MM.1S (cell line): Measurements from ENCODE around the gene DLL3.

Source experiments
- DNase-seq: peaks from one replicate; pipeline ENCODE4 v3.0.0-alpha.2; 2015
- H2AFZ ChIP-seq: fragments of 300-600 bp; sonication (generic); 2 replicates; pipeline ENCODE4 v1.6.0; 2016; ENCODE audit warnings: antibody characterized with exemption, low read length
- H3F3A ChIP-seq: fragments of 300-600 bp; sonication (generic); 2 replicates; pipeline ENCODE4 v1.6.1; 2016; ENCODE audit warnings: mild to moderate bottlenecking, antibody characterized with exemption, low read length, moderate library complexity, mixed read lengths; ENCODE audit not compliant: insufficient read depth
- H3K27ac ChIP-seq: fragments of 300-600 bp; sonication (generic); 2 replicates; pipeline ENCODE4 v1.5.1; 2016; ENCODE audit warnings: mild to moderate bottlenecking, low read length
- H3K27me3 ChIP-seq: fragments of 300-600 bp; sonication (generic); replicated peaks from 2 replicates; pipeline ENCODE4 v1.6.0; 2016; ENCODE audit warnings: low read length; ENCODE audit not compliant: insufficient read depth
- H3K36me3 ChIP-seq: fragments of 300-600 bp; sonication (generic); replicated peaks from 2 replicates; pipeline ENCODE4 v1.6.1; 2016; ENCODE audit warnings: mild to moderate bottlenecking, low read length, mixed read lengths; ENCODE audit not compliant: insufficient read depth
- H3K4me1 ChIP-seq: fragments of 300-600 bp; sonication (generic); 2 replicates; pipeline ENCODE4 v1.6.1; 2016; ENCODE audit warnings: low read length, mixed read lengths
- H3K4me2 ChIP-seq: fragments of 300-600 bp; sonication (generic); 2 replicates; pipeline ENCODE4 v1.6.0; 2016; ENCODE audit warnings: low read depth, low read length
- H3K4me3 ChIP-seq: fragments of 300-600 bp; sonication (generic); 2 replicates; pipeline ENCODE4 v1.5.1; 2016; ENCODE audit warnings: low read length, mixed read lengths
- H3K79me2 ChIP-seq: fragments of 300-600 bp; sonication (generic); 2 replicates; pipeline ENCODE4 v1.6.1; 2016; ENCODE audit warnings: mixed run types, low read length, mixed read lengths
- H3K9ac ChIP-seq: fragments of 300-600 bp; sonication (generic); 2 replicates; pipeline ENCODE4 v1.6.1; 2016; ENCODE audit warnings: low read length, mixed read lengths
- H3K9me2 ChIP-seq: fragments of 300-600 bp; sonication (generic); replicated peaks from 2 replicates; pipeline ENCODE4 v1.6.1; 2016; ENCODE audit warnings: mild to moderate bottlenecking, low read length, mixed read lengths; ENCODE audit not compliant: insufficient read depth
- H3K9me3 ChIP-seq: fragments of 300-600 bp; sonication (generic); replicated peaks from 2 replicates; pipeline ENCODE4 v1.6.1; 2016; ENCODE audit warnings: mild to moderate bottlenecking, low read length, mixed read lengths; ENCODE audit not compliant: insufficient read depth
- H4K20me1 ChIP-seq: fragments of 300-600 bp; sonication (generic); 2 replicates; pipeline ENCODE4 v1.6.1; 2016; ENCODE audit warnings: mild to moderate bottlenecking, low read length, moderate library complexity, mixed read lengths; ENCODE audit not compliant: insufficient read depth
- EZH2 ChIP-seq: fragments of 300-600 bp; sonication (generic); optimal IDR thresholded peaks from 2 replicates; pipeline ENCODE3; 2017; ENCODE audit warnings: low read depth, mild to moderate bottlenecking, antibody characterized with exemption, low read length, mixed read lengths
- EZH2phosphoT487 ChIP-seq: fragments of 300-600 bp; sonication (generic); IDR thresholded peaks from 2 replicates; pipeline ENCODE4 v1.6.1; 2018; ENCODE audit warnings: antibody characterized with exemption, low read length
- TF ChIP-seq, protein P1 (sequence below): fragments of 300-600 bp; sonication (generic); IDR thresholded peaks from 2 replicates; pipeline ENCODE4 v1.5.1; 2016; ENCODE audit warnings: antibody characterized with exemption, low read length, mixed read lengths

DLL3 gene

DNA sequence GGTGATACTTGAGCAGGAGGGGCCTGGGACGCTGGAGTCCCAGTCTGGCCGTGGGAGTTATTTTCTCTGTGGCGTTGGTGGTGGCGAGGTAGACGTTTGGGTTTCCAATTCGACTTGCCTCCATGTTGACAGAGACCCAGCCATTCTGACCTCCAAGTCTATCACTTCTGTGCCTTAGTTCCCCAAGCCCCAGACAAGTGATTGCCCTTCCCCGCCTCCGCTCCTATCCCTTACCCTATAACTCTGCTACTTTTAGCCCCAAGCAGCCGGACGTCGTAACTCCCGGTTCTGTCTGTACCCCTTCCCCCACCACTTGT is 17.6 kb upstream of the DLL3 start:
- peak overlapping the region; percentile 98 for H3K4me2 ChIP-seq
- H3K27ac ChIP-seq, result peak overlapping the region; percentile 62; the same call in 1 of the 2 replicates
- no peaks in the 10 kb centered on the region for H3K9me3 ChIP-seq
- peak overlapping the region; percentile 94 for H3K9ac ChIP-seq
- H3K9me2 ChIP-seq, result no peaks in the 10 kb centered on the region
- no peak for DNase-seq
- peak overlapping the region; percentile 98 for H3K4me3 ChIP-seq
- peak overlapping the region; percentile 74; the same call in 1 of the 2 replicates for H2AFZ ChIP-seq
- no peaks in the 10 kb centered on the region for H3K36me3 ChIP-seq
- H3K4me1 ChIP-seq, result peaks cover 4% of the 10 kb centered on the region; the same call in 1 of the 2 replicates
- H3K79me2 ChIP-seq, result peaks cover 31% of the 10 kb centered on the region
- 0 out of 2 replicates have a peak, but pooled peaks cover 3% of the 10 kb centered on the region for H3F3A ChIP-seq
- no peaks in the 10 kb centered on the region for H4K20me1 ChIP-seq
- TF ChIP-seq EZH2 (no peak), EZH2phosphoT487 (no peak)
- TF ChIP-seq, protein P1, sequence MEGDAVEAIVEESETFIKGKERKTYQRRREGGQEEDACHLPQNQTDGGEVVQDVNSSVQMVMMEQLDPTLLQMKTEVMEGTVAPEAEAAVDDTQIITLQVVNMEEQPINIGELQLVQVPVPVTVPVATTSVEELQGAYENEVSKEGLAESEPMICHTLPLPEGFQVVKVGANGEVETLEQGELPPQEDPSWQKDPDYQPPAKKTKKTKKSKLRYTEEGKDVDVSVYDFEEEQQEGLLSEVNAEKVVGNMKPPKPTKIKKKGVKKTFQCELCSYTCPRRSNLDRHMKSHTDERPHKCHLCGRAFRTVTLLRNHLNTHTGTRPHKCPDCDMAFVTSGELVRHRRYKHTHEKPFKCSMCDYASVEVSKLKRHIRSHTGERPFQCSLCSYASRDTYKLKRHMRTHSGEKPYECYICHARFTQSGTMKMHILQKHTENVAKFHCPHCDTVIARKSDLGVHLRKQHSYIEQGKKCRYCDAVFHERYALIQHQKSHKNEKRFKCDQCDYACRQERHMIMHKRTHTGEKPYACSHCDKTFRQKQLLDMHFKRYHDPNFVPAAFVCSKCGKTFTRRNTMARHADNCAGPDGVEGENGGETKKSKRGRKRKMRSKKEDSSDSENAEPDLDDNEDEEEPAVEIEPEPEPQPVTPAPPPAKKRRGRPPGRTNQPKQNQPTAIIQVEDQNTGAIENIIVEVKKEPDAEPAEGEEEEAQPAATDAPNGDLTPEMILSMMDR, result no peak
- no peaks in the 10 kb centered on the region for H3K27me3 ChIP-seq

DNA sequence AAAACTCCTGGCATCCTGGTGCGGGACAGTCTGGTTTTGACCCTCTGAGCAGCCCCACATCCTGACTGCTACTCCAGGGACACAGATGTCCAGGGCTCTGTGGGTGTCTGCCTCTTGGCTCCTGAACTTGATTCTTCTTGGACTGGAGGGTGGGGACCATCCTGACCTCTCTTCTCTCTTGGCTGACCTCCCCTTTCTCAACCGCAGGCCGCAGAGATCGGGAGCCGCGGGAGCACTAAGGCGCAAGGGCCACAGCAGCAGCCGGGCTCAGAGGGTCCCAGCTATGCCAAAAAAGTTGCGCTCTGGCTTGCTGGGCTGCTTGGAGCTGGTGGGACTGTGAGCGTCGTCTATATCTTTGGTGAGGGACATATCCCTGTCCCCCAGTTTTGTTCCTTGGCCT is 17.1 kb upstream of the DLL3 start:
- peak overlapping the region; percentile 94 for H3K9ac ChIP-seq
- H3K36me3 ChIP-seq, result no peaks in the 10 kb centered on the region
- TF ChIP-seq EZH2phosphoT487 (no peak), EZH2 (no peak)
- TF ChIP-seq, protein P1, result no peak
- H3K27me3 ChIP-seq, result no peaks in the 10 kb centered on the region
- H3F3A ChIP-seq, result 0 out of 2 replicates have a peak, but pooled peaks cover 3% of the 10 kb centered on the region
- H3K4me3 ChIP-seq, result peak overlapping the region; percentile 98
- no peaks in the 10 kb centered on the region for H3K9me2 ChIP-seq
- no peak overlapping the region for H2AFZ ChIP-seq
- H4K20me1 ChIP-seq, result no peaks in the 10 kb centered on the region
- no peak for DNase-seq
- H3K9me3 ChIP-seq, result no peaks in the 10 kb centered on the region
- H3K4me1 ChIP-seq, result peaks cover 4% of the 10 kb centered on the region; the same call in 1 of the 2 replicates
- H3K27ac ChIP-seq, result no peak overlapping the region
- H3K79me2 ChIP-seq, result peaks cover 34% of the 10 kb centered on the region
- H3K4me2 ChIP-seq, result peak overlapping the region; percentile 98

DNA sequence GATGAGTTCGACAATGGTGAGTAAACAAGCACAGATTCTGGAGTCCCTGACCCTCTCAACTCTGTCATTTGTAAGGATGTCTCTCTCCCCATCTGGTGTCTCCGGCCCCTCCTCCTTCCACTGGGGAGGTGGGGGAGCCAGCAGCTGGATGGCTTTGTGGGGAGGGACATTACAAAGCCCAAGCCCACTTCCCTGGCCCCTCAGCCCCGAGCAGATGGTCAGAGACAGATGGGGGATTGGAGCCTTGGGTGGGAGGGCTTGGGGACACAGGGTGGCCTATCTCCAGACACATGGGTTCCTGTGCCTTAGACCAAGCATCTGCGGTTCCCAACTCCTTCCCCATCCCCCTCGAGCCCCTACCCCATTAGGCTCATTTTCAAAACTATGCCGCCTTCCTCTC is 15.6 kb upstream of the DLL3 start:
- Histone ChIP-seq H3K36me3 (no peaks in the 10 kb centered on the region; the same call in 1 of the 2 replicates), H3F3A (no peaks in the 10 kb centered on the region), H3K9me2 (no peaks in the 10 kb centered on the region), H3K4me3 (no peak overlapping the region), H3K27ac (no peak overlapping the region), H3K9me3 (no peaks in the 10 kb centered on the region), H4K20me1 (no peaks in the 10 kb centered on the region), H2AFZ (no peak overlapping the region), H3K27me3 (no peaks in the 10 kb centered on the region), H3K4me2 (no peak overlapping the region), H3K9ac (no peak overlapping the region), H3K79me2 (peaks cover 37% of the 10 kb centered on the region), H3K4me1 (peaks cover 4% of the 10 kb centered on the region; the same call in 1 of the 2 replicates)
- DNase-seq, result no peak
- TF ChIP-seq, protein P1, result no peak
- TF ChIP-seq EZH2 (no peak), EZH2phosphoT487 (no peak)
